Activated CD4-positive, CD25-positive, alpha-beta regulatory T cell treated with anti-CD3 and anti-CD28 coated beads, Interleukin-2, amount 50 U/mL, for 24 hours (primary cell): Measurements from ENCODE around the gene PPIG.
"Not testable (repeated sequence)": the region's sequence is repeated elsewhere in the genome, so short reads cannot be mapped to it uniquely, and the experiment has no call there.

Experiments
- ATAC-seq, 2 donors: fragments of 150-1000 bp; cut with Tn5 transposase; one replicate each; pipeline ENCODE4 v1.10.0; 2021; ENCODE audit warnings: mild to moderate bottlenecking in 1 of 2, moderate library complexity in 1 of 2

Gene PPIG

DNA sequence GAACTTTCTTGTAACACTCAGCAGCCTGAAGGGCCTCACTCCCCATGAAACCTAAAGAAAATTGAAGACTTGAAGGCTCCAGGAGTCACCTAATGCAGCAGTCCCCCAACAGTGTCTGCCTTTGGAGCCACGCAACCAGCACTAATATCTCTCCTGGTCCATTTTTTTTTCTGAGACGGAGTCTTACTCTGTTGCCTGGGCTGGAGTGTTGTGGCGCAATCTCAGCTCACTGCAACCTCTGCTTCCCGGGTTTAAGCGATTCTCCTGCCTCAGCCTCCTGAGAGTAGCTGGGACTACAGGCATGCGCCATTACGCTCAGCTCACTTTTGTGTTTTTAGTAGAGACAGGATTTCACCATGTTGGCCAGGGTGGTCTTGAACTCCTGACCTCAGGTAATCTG, 12.4 kb downstream of the PPIG start:
- ATAC-seq = not testable (repeated sequence)

DNA sequence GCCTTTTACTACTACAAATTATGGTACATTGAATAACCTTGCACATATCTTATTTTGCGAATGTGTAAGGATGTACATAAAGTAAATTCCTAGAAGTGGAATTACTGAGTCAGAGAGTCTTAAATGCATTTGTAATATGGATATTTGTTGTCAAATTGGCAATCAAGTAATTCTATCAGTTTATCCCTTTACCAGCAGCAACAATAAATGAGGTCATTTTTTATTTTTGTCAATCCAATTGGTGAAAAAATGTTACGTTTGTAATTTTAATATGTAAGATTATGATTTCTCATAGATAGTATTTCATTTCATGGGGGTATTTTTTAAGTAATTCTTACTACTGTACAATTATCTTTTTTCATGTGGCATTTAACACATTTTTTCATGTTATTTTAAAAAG, 14.8 kb downstream of the PPIG start:
- no peak for ATAC-seq

DNA sequence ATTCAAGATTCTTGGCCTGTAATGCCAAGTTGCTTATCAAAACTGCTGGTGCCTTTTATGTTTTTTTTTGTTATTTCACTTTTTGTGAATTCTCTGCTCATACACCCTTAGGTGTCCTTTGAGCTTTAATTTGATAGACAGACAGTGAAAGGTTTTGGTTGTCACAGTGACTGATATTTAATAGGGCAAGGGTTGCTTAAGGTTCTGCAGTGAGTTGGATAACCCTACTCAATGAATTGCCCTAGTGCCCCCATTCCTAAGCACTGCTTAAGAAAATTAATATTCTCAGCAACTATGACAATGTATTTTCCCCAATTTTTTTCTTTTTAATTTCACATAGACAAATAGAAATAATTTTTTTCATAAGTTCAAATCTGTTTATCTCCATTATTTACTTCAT, 15.4 kb downstream of the PPIG start:
- ATAC-seq = no peak

DNA sequence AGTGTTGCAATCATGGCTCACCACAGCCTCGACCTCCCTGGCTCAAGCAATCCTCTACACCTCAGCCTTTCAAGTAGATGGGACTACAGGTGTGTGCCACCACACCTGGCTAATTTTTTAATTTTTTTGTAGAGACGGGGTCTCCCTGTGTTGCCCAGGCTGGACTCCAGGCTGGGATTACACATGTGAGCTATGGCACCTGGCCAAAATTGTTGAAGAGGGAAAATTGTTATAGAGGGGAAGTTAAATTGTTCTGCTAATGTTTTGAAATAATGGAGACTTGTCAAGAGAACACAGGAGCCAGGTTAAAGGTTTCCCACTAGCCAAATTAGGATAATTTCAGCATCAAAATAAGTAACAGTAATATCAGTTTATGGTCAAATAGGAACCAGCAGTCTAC, 25.1 kb downstream of the PPIG start:
- ATAC-seq = no peak

DNA sequence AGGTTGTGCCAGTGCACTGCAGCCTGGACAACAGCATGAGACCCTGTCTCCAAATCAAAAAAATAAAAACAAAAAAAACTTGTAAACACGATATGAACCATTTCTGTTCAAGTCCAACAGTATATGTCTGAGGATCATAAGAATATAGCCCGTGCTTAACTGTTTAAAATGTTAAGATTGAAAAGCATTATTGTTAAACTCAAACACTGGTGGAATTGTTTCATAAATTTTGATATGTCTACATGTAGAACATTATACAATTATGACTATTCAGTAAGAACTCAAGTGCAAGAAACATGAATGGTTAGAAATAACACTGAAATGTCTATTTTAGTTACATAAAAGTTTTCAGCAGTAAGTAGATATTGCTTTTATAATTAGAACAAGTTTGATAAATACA, 29.7 kb downstream of the PPIG start:
- no peak for ATAC-seq

DNA sequence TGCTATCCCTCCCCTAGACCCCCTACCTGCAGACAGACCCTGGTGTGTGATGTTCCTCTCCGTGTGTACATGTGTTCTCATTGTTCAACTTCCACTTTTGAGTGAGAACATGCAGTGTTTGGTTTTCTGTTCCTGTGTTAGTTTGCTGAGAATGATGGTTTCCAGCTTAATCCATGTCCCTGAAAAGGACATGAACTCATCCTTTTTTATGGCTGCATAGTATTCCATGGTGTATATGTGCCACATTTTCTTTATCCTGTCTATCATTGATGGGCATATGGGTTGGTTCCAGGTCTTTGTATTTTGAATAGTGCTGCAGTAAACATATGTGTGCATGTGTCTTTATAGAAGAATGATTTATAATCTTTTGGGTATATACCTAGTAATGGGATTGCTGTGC, 31.8 kb downstream of the PPIG start:
- ATAC-seq = not testable (repeated sequence)

DNA sequence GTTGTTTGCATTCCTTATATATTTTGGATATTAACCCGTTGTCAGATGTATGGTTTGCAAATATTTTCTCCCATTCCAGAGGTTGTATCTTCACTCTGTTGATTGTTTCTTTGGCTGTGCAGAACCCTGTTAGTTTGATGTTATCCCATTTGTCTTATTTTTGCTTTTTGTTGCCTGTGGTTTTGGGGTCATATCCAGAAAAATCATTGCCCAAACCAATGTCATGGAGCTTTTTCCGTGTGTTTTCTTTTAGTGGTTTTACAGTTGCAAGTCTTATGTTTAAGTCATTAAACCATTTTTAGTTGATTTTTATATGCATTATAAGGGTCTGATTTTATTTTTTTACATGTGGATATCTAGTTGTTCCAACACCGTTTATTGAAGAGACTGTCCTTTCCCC, 35.8 kb downstream of the PPIG start:
- no peak for ATAC-seq

DNA sequence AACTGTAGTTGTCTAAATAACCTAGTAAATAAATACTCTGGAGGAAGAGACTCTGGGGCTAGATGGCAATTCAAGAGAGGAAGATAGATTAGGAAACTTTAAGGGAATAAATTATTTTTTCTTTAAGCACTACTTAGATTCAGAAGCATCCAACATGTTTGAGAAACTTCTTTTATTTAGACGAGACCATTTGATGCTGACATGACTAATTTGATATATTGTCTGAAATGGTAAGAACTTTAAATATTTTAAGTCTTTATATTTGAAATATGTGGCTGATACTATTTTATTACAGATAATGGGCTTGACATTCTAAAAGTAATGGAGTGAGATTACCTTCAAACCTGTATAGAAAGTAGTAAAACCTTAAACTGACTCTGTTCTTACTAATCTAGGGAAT, 36.4 kb downstream of the PPIG start:
- ATAC-seq = no peak

DNA sequence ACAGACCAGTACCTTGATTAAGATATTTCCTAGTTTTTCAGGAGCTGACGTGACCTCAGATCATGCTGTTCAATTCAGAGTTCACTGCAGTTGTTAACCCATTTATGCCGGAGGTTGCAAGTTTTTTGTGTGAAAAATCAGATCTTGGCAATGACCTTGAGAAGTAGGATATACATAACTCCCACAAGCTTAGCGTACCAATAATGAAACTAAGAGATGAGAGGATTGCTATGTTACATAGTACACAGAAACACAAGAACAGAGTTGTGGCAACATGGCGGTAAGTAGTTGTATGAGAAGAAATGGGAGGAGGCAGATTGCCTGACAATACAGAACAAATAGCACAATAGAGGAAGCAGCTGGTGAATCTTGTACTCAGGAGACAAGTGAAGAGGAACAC, 39.1 kb downstream of the PPIG start:
- ATAC-seq = no peak

DNA sequence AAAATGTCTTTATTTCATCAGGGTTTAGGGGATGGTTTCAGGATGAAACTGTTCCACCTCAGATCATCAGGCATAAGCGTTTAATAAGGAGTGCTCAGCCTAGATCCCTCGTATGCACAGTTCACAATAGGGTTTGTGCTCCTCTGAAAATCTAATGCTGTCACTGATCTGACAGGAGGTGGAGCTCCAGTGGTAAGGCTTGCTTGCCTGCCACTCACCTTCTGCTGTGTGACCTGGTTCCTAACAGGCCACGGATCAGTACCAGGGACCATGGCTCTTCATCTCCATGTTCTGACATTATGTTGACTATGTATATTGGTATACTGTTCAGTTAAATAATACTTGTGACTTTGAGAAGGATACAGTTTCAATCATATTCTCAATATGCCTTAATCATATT, 41.6 kb downstream of the PPIG start:
- no peak for ATAC-seq

DNA sequence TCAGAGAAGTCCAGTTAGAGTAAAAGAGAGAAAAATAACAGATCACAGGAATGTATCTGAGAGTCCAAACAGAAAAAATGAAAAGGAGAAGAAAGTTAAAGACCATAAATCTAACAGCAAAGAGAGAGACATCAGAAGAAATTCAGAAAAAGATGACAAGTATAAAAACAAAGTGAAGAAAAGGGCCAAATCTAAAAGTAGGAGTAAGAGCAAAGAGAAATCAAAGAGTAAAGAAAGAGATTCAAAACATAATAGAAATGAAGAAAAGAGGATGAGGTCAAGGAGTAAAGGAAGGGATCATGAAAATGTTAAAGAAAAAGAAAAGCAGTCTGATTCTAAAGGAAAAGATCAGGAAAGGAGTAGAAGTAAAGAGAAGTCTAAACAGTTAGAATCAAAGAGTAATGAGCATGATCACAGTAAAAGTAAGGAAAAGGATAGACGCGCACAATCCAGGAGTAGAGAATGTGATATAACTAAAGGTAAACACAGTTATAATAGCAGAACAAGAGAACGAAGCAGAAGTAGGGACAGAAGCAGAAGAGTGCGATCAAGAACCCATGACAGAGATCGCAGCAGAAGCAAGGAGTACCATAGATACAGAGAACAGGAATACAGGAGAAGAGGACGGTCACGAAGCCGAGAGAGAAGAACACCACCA, 52.4 kb downstream of the PPIG start:
- ATAC-seq = no peak

DNA sequence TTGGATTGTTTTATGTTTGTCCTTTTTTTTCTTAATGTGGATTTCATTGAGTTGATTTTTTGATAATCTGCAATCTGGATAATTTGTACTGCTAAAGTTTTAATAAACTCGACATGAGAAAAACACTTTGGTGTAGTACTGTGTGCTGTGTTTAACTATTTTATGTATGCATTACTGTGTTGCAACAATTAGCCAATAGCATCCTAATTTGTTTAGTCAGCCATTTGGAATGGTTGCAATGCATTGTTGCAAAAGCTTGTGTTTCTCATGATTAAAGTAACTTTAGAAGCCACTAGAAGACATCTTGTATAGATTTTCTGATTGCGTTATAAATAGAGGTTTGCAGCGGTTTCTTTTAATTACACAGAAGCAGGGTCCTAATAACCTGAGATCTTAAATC, 53.5 kb downstream of the PPIG start:
- no peak for ATAC-seq

DNA sequence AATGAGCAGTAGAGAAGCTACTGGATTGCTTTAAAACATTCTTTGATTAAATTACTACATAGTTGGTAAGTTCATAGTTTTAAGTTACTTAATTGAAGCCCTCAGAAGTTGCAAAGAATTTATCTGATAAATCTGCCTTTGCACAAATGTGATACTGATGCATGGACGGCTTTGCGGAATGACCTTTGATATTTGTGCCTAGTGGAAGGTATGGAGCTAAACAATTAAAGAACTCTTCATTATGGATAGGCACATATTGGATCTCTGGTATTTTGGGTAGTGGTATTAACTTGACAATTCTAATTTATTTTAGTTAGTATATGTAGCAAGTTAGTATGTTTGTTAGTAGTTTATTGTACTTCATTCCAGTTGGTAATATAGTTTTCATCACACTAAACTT, 56.0 kb downstream of the PPIG start:
- no peak for ATAC-seq

DNA sequence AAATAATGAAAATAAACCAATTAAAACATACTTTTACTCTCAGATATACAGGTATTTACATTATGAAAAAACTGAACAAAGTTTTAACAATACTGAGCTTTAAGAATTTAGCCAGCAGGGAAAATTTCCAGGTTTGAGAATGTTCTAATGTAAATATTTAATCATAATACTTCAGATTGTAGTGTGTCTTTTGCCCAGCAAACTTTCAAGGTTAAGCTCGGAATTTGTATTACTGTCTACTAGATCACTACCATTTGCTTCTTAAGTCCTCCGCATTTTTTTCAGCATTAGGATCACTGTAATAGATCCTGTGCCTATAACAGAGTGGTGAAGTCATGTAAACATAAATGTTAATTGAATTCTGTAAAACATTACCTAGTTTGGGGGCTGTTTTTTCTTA, 57.3 kb downstream of the PPIG start:
- ATAC-seq = no peak

DNA sequence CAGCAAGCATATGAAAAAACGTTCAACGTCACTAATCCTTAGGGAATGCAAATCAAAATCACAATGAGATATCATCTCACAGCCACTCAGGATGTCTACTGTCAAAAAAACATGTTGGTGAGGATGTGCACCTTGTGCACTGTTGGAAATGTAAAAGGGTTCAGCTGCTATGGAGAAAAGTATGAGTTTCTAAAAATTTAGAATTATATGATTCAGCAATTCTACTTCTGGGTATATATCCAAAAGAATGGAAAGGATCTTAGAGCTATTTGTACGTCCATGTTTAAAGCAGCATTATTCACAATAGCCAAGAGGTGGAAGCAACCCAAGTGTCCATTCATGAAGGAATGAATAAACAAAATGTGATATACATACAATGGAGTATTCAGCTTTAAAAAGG, 60.0 kb downstream of the PPIG start:
- no peak for ATAC-seq

DNA sequence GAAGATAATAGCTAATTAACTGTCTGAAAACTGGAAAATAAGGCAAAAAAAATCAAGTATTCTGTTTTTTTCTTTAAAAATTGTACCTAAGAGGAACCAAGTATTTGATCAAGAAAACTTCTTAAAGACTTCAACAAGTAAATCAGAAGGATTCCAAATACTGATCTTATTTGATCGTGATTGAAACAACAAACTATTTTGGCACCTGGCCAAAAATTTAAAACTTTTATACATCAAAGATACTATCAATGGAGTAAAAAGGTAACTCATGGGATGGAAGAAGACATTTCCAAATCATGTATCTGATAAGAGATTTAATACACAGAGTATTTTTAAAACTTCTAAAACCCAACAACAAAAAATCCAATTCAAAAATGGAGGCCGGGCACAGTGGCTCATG, 63.3 kb downstream of the PPIG start:
- ATAC-seq = no peak

DNA sequence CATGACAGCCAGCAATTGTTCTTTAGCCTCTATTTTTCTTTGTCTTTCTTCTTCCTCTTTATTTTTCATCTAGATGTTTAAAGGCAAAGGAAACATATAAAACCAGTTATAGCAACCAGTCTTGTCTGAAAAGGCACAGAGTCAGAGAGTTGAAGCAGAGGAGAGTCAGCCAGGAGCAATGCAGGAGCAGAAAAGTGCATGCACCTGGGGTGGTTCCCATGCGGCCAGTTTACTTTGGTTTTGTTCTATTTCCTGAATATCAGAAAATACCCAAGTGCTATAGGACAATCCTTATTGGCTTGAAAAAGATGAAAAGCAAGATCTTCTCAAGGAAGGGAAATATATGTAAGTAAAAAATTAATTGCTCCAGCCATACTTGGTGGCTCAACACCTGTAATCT, 65.1 kb downstream of the PPIG start:
- no peak for ATAC-seq

DNA sequence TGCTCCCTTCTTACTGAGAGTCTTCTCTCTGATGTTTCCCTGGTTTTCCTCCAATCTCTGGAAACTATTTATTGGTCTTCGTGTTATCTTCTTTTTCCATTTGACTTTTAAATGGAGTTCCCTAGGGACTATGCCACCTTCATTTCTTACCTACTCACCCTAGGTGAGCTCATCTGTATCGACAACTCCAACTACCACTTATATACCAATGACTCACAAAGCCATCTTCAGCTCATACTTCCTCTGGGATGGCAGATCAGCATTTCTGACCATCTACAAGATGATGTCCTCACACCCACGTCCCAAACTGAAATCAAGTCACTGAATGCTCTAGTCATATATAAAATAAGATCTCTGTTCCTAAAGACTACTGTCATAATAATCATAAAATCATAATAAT, 69.5 kb downstream of the PPIG start:
- ATAC-seq = no peak

DNA sequence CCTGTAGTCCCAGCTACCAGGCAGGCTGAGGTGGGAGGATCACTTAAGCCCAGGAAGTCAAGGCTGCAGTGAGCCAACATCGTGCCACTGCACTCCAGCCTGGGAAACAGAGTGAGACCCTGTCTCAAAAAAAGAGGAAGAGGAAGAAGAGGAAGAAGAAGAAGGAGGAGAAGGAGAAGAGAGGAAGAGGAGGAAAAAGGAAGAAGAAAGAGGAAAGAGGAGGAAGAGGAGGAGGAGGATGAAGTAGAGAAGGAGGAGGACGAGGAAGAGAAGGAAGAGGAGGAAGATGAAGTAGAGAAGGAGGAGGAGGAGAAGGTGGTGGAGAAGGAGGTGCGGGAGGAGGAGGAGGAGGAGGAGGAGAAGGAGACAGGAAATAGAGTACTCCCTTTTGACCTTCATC, 72.0 kb downstream of the PPIG start:
- ATAC-seq = no peak

DNA sequence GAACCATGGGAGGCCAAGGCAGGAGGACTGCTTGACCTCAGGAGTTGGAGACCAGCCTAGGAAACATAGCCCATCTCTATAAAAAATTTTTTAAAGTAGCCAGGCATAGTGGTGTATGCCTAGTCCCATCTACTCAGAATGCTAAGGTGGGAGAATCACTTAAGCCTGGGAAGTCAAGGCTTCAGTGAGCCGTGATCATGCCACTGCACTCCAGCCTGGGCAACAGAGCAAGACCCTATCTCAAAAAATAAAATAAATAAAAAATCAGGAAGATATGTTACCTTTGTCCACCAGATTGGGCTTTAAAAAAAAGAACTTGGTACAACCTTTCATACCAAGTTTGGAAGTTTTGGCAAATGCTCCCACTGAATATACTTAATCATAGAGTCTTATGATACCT, 74.7 kb downstream of the PPIG start:
- no peak for ATAC-seq

DNA sequence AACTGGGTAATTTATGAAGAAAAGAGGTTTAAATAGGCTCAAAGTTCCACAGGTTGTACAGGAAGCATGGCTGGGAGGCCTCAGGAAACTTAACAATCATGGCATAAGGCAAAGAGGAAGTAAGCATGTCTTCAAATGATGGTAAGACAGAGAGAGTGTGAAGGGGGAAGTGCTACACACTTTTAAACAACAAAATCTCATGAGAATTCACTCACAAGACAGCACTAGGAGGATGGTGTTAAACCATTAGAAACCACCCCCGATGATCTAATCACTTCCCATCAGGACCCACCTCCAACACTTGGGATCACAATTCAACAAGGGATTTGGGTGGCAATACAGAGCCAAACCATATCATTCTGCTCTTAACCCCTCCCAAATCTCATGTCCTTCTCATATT, 75.2 kb downstream of the PPIG start:
- no peak for ATAC-seq

DNA sequence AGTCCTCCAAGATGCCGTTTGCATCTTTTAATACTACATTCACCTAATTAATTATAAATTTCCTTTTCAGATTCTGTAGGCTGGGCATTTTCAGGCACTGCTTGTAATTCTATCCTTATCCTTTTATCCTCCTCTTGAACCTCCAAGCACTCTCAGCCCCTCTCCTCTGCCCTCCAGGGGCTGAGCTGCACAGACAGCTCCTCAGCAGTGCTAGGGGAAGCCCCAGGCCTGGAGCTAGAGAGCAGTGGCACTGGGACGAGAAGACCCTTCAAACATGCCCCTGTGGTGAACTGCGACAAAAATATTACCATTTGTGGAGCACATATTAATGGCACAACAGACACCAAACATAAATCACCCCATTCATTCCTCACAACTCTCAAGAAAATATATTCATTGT, 77.1 kb downstream of the PPIG start:
- no peak for ATAC-seq

DNA sequence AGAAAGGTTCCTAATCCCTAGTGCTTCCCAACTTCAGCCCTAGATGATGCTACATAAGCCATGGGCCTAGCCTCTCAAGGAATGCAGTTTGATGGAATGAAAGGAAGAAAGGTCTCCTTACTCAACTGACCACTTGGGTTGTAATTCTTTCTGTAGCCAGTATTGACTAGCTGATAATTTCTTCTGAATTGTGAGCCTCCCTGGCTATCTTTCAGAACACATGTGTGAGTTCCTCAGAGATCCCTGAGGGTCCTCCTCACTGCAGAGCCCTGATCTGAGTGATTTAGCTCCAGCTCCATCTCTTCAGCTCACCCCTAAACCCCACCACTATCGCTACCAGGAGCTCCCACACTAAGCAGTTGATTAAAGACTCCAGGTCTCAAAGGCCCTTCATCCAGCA, 78.6 kb downstream of the PPIG start:
- no peak for ATAC-seq

DNA sequence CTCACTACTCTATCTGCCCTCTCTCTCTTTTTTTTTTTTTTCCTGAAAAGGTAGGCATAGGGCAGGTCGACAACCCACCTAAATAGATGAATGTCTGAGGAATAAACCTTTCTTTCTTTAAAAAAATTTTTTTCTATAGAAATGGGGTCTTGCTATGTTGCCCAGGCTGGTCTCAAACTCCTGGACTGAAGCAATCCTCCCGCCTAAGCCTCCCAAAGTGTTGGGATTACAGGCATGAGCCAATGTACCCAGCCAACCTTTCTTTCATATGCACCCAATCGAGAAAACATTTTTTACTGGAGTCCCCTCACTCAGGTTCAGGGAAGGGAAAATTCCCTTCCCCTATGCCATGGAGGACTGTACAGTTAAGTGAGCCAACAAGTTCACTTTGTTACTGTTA, 79.1 kb downstream of the PPIG start:
- ATAC-seq = no peak

DNA sequence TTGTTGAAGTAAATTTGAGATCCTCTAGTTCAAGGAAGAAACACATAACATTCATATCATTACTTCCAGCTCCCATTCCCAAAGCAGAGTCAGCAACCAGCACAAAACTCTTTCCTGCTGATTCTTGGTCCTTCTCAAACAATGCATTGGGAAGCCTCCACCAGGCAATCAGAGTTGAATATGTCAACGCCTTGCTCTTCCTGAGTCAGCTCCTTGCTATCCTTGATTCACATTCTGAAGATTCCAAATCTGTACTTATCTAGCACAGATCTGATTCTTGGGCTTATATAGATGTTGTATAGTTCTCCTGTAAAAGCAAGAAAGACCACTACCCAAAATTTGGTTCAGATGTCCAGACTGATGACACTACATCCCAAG, 80.4 kb downstream of the PPIG start:
- no peak for ATAC-seq
